Uterus (tissue), 2 donors: ENCODE results near the gene MPC1.

ENCODE experiments used
- POLR2A ChIP-seq, 2 donors: fragments of 450-650 bp; IDR thresholded peaks; one replicate each; pipeline ENCODE4 v1.6.1; 2016; ENCODE audit warnings: antibody characterized with exemption in 2 of 2, mild to moderate bottlenecking in 1 of 2, moderate library complexity in 1 of 2
- TF ChIP-seq, protein P1 (sequence below), 4 experiments: fragments of 200-600 bp in 2 of 4; fragments of 450-650 bp in 2 of 4; sonication (generic) in 2 of 4; IDR thresholded peaks; one replicate each; pipeline ENCODE4 v1.5.1; 2016 to 2019; ENCODE audit warnings: antibody characterized with exemption in 4 of 4, mild to moderate bottlenecking in 2 of 4, moderate library complexity in 1 of 4

DNA sequence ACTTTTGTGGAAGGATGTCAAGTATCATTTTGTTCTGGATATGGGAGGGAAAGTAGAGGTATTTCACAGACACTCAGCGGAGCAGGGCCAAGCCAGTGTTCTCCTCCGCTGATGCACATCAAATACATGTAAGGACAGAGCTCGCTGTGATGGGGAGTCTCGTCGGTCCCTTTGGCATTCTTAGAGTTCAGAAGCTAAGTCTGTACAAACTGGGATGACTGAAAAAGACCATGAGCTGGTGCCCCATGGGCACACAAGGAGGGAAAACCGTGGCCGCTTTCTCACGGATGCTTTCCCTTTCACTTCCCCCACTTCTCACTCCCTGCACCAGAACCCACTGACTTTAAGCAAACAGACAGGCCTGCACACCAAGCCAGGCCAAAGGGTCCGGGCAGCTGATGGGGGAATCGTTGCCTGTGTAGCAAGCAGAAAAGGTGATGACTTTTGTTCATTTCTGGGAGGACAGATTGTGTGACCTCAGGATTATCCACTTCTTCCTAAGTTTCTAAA is 27.7 kb upstream of the MPC1 start:
- TF ChIP-seq, protein P1, sequence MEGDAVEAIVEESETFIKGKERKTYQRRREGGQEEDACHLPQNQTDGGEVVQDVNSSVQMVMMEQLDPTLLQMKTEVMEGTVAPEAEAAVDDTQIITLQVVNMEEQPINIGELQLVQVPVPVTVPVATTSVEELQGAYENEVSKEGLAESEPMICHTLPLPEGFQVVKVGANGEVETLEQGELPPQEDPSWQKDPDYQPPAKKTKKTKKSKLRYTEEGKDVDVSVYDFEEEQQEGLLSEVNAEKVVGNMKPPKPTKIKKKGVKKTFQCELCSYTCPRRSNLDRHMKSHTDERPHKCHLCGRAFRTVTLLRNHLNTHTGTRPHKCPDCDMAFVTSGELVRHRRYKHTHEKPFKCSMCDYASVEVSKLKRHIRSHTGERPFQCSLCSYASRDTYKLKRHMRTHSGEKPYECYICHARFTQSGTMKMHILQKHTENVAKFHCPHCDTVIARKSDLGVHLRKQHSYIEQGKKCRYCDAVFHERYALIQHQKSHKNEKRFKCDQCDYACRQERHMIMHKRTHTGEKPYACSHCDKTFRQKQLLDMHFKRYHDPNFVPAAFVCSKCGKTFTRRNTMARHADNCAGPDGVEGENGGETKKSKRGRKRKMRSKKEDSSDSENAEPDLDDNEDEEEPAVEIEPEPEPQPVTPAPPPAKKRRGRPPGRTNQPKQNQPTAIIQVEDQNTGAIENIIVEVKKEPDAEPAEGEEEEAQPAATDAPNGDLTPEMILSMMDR (IDR thresholded peaks at IDR 0.05) = no peak
- TF ChIP-seq POLR2A (IDR thresholded peaks at IDR 0.05) = no peak
